Lower leg skin (tissue), 3 donors: Measurements from ENCODE around the gene ROR1.

Source experiments
- POLR2A ChIP-seq, 2 donors: fragments of 450-650 bp; IDR thresholded peaks; one replicate each; pipeline ENCODE4 v1.6.1; 2016 to 2017; ENCODE audit warnings: antibody characterized with exemption in 2 of 2, mild to moderate bottlenecking in 1 of 2, moderate library complexity in 1 of 2
- TF ChIP-seq, protein P1 (sequence below), 3 donors: fragments of 450-650 bp; IDR thresholded peaks; one replicate each; pipeline ENCODE4 v1.5.1; 2016; ENCODE audit warnings: antibody characterized with exemption in 3 of 3, mild to moderate bottlenecking in 3 of 3, moderate library complexity in 2 of 3

DNA sequence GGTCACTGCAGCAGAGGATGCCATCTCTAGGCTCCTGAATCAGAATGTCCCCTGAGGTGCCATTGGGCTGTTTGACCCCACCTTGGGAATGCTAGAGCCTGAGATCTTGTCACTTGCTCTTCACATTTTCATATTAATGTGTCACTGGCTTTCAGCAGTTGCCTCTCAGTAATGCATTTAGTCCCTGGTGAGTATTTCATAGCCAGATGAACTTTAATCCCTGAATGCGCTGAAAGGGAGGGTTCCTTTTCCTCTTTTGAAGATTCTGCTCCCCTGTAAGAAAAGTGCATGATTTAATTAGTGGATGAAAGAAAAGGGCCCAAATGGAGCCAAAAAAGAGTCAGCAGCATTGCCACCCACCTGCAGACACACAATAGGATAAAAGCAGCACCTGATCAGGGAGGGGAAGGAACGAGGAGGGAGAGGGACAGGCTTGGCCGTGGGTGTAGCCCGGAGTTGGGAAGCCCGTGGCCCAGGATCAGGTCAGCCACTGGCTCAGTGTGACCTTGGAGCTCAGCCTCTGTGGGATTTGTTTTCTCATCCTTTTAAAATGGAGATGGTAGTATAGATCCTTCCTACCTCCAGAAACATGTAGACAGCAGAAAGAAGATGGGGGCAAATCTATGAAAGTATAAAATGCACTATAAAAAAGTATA lies 31.1 kb downstream of the ROR1 start:
- TF ChIP-seq, protein P1, sequence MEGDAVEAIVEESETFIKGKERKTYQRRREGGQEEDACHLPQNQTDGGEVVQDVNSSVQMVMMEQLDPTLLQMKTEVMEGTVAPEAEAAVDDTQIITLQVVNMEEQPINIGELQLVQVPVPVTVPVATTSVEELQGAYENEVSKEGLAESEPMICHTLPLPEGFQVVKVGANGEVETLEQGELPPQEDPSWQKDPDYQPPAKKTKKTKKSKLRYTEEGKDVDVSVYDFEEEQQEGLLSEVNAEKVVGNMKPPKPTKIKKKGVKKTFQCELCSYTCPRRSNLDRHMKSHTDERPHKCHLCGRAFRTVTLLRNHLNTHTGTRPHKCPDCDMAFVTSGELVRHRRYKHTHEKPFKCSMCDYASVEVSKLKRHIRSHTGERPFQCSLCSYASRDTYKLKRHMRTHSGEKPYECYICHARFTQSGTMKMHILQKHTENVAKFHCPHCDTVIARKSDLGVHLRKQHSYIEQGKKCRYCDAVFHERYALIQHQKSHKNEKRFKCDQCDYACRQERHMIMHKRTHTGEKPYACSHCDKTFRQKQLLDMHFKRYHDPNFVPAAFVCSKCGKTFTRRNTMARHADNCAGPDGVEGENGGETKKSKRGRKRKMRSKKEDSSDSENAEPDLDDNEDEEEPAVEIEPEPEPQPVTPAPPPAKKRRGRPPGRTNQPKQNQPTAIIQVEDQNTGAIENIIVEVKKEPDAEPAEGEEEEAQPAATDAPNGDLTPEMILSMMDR (IDR thresholded peaks at IDR 0.05): no peak
- TF ChIP-seq POLR2A (IDR thresholded peaks at IDR 0.05): no peak
